Fibroblast of skin of back (primary cell): ENCODE results near the gene VCPKMT.
"Not testable (repeated sequence)": the region's sequence is repeated elsewhere in the genome, so short reads cannot be mapped to it uniquely, and the experiment has no call there.

Experiments used
- DNase-seq: peaks from one replicate; pipeline ENCODE4 v3.0.0-alpha.2; 2013

VCPKMT gene

DNA sequence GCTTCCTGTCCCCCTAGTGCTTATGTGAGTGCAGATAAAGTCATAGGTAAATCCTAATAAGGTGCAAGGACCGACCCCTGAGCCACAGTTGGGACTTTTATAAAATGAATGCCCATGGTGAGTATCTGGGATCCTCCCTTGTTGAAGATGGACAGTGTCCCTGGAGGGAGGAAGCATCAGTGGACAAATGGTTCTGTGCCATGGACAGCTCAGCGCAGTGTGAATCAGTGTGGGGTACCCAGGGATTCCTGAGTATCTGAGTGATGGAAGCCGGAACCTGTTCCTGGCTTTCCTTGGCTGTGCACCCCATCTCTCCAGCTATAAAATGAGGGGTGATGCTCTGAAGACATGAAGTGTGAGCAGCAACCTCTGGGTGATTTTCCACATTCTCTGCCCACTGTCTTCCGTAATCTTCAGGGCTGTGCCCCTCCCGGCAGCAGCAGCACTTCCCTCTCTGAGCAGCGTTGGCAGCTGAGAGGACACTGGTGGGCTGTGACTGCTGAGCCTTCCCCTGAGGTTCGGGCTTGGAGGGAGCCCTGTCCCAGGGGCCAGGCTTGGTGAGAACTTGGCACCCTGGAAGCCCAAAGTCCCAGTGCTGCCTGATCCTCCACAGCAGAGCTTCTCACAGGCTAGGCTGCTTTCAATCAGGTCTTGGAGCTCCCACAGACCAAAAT lies 25.0 kb downstream of the VCPKMT start:
- no peak for DNase-seq

DNA sequence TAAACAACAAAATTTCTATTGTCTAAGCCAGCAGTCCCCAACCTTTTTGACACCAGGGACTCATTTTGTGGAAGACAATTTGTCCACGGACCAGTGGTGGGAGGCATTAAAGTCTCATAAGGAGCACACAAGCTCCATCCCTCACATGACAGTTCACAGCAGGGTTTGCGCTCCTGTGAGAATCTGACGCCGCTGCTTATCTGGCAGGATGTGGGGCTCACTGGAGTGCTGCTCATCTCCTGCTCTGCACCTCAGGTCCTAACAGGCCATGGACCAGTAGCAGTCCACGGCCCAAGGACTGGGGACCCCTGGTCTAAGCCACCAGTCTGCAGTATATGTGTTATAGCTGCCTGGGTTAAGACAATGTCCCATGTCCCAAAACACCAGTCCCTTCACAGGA lies 27.2 kb downstream of the VCPKMT start:
- no peak for DNase-seq

DNA sequence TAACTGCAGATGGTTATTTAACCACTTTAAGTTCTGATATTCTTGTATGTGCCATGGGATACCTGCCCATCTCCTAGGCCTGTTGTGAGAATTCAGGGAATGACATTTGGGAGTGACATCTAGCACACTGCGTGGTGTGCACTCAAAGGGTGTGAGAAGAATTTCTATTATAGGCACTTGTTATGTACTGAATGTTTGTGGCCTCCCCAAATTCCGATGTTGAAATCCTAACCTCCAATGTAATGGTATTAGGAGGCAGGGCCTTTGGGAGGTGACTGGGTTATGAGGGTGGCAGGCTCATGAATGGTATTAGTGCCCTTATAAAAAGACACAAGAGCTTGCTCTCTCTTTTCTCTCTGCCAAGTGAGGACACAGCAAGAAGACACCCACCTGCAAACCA lies 27.6 kb downstream of the VCPKMT start:
- DNase-seq = no peak

DNA sequence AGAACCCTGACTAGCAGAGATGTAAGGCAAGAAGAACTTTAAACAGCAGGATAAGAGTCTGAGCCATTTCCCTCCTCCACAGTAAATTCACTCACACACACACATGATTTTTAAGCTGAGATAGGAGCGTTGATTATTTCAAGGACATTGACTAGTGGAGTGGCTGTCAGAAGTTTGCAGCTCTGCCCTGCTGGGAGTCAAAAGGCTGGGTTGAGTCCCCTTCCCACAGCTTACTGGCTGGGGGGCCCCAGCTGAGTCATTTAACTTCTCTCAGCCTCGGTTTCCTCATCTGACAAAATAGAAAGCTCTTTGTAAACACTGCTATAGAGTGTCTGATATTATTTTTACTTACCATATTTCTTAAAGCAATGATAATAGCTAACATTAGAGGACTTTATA lies 28.3 kb downstream of the VCPKMT start:
- DNase-seq = no peak

GRCh38 chr14:50087341-50088116 lies 28.8 kb downstream of the VCPKMT start:
- no peak for DNase-seq

DNA sequence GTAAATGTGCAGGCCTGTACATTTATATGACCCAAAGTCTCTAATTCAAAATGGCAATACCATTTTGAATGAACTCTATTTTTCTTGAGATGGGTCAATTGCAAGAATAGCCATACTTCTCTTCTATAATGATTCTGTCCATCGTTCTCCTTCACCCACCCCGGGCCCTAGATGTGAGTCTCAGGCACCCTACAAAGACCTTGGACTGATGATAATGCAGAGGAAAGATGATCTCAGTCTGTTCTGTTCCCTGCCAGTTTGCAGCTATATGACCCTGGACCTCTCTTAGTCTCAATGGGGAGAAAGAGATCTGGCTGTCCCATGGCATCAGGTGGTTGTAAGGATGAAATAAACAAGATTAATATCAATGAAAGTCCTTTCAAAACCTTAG lies 30.1 kb downstream of the VCPKMT start:
- no peak for DNase-seq

- peak; percentile 93 for DNase-seq
Measured at GRCh38 chr14:50085570-50086320, 30.6 kb downstream of the VCPKMT start.

DNA sequence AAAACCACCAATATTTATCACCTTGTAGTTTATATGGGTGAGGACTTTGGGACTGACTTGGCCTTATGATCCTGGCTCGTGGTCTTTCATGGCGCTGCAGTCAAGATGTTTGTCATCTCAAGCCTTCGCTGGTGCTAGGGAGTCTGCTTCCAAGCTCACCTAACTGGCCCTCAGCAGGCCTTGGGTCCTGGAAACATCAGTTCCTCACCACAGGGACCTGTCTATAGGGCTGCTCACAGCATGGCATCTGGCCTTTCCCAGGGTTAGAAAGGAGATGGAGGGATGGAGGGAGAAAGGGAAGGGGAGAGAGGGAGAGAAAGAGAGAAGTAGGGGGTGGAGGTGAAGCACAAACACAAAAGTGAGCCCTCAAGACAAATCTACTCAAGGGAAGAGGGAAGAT lies 31.7 kb downstream of the VCPKMT start:
- DNase-seq = no peak

DNA sequence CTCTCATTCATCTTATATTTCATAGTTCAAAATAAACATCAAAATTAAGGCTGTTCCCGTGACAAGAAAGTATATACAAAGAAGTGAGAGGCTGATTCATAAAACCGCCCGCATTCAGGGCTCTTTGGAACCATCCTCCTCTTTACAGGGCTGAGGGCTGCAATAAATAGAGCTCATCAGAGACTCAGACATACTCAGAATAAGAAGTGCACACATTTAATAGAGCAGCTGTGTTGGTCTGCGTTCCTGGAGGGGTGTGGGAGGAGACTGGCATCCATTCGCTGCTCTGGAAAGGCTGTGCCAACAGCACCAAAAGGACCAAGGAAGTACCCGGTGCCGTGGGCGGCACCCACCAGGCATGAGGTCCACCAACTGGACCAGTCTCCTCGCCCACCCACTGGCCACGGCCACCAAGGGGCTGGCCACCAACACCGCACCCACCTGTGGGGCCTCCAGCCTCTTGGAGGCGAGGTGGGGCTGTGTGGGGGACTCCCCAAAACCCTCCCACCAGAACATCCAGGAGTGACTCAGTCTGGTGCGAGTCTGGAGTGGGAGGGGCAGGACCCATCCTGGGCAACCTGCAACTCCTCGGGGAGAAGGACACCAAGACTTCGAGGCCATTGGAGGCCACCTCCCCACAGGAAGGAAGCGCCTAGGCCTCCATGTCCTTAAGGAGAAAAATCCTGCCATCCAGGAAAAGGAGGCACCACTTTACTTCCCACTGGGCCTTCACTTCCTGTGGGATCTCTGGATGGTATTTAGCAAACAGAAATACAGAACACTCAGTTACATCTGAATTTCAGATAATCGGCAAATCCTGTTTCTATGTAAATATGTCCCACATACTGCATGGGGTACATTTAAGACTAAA lies 32.7 kb downstream of the VCPKMT start:
- DNase-seq = no peak

DNA sequence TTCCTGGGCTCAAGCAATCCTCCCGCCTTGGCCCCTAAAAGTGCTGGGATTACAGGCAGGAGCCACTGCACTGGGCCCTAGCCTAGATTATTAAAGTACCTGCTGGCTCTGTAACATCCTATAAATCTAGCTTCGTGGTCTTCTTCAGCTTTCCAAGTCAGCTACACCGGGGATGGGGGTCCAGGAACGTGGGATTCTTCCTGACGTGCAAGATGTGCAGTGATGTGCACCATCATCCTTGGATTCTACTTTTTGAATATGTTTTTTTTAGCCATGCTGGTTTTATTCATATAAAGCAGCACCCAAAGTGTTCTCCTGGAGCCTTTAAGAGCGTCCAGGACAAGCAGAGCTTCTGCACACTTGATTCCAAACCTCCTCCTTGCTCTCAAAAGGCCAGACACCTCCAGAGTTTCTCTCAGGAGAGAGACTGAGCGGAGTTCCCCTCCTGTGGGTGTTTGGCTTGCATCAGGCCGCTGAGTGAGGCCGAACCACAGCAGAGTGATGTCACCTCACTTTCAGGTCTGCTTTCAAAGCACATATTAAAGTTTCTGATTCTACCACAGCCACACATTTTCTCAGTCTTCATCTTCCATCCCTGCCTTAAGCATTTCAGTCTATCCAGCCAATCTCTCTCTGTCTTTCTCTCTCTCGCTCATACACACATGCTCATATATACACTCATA lies 33.4 kb downstream of the VCPKMT start:
- DNase-seq = no peak

- no peak for DNase-seq
Measured at GRCh38 chr14:50082308-50082742, 34.0 kb downstream of the VCPKMT start.

DNA sequence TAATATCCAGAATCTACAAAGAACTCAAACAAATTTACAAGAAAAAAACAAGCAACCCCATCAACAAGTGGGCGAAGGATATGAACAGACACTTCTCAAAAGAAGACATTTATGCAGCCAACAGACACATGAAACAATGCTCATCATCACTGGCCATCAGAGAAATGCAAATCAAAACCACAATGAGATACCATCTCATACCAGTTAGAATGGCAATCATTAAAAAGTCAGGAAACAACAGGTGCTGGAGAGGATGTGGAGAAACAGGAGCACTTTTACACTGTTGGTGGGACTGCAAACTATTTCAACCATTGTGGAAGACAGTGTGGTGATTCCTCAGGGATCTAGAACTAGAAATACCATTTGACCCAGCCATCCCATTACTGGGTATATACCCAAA lies 37.3 kb downstream of the VCPKMT start:
- DNase-seq = not testable (repeated sequence)

GRCh38 chr14:50073663-50074062 lies 42.7 kb downstream of the VCPKMT start:
- not testable (repeated sequence) for DNase-seq

GRCh38 chr14:50072395-50072794 lies 44.0 kb downstream of the VCPKMT start:
- DNase-seq = no peak

DNA sequence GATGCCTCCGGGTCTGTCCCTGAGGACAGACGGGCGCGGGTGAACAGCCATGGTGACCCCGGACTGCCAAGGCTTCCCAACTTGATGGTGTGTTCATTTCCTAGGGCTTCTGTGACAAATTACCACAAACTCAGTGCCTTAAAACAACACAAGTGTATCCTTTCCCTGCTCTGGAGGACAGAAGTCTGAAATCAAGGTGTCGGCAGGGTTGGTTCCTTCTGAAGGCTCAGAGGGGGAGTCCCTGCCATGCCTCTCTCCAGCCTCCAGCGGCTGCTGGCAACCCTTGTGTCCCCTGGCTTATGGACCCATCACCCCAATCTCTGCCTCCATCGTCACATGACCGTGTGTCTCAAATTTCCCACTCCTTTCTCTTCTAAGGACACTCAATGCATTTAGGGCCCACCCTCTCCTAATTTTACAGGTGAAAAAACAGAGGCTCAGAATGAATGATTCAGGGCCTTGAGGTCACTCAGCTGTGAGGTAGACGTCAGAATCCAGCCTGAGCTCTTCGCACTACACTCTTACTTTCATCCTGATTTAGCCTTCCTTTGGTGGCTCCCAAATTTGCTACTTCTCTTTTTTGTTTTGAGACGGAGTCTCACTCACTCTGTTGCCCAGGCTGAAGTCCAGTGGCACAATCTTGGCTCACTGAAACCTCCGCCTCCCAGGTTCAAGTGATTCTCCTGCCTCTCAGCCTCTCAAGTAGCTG lies 45.4 kb downstream of the VCPKMT start:
- DNase-seq = no peak

DNA sequence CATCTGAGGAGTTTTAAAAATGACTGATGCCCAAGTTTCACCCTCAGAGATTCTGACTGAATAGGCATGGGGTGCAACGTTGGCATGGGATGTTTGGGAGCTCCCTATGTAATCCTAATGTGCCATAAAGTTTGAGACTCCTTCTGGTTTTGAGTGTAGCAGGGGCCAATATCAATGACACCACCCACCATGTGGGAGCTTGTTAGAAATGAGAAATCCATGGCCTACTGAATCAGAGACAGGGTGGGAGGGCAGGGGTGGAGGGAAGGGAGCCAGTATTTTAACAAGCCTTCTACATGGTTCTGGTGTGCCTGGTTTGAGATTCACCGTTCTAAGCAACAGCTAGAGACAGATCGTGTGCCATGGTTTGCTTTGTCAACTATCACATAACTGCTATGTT lies 46.1 kb downstream of the VCPKMT start:
- DNase-seq = no peak

DNA sequence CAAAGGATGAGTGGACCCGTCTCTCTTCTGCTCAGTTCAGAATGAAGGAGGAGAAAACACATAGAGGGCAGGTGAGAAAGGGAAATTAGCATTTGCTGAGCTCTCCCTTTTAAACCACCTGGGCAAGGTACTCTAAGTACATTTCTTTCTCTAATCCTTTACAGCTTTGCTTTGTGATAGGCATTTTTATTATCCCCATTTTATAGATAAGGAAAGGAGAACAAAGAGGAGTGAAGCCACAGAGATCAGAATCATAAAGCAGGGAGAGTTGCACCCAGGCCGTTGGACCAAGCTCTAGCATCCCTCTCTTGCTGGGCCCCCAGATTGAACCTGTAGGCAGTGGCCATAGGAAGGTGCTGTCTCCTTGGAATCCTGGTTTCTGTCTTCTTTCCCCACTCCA lies 47.0 kb downstream of the VCPKMT start:
- DNase-seq = no peak

DNA sequence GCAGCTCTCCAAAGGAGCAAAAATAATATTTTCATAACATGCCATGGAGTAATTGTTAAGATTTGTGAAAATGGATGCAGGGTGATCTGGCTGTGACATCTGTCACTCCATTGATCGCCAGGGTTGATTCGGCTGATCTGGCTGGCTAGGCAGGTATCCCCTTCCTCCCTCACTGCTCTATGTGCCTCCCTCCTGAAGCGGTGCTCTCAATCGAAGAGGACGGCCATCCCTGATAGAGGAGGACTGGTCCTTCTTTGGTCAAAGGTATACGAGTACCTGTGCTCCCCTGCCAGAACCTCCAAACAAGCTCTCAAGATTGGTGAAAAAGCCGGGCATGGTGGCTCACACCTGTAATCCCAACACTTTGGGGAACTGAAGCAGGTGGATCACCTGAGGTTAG lies 47.9 kb downstream of the VCPKMT start:
- DNase-seq = no peak

DNA sequence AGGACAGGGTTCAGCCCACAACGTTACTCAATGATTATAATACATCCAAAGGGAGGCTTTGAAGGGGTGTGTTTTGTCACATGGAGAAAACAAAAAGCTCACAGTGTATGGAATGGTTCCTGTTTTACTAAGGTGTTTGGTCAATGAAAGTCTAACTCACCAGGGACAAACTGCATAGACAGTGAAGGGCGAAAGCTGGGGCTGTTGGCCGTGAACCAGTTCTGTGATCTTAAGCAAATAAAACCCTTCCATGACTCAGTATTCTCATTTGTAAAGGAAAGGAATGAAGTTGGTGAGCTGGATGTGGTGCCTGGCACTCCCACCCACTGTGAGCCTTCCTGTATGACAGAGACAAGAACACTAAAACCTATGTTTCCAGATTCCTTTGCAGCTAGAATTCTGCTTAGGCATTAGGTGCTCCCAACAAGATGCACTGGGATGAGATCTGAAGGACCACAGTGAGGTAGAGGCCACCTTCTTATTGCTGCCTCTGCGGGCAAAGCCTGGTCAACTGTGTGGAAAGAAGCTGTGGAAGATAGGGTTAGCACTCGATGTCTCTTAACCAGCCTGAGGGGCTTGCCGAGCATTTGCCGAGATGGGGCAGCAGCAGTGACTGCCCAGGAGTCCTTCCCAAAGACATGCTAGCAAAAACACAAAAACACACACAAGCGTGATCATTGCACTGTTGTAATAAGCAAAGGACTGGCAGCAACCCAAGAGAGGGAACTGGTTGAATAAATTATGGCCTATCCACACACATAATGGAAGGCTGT lies 48.5 kb downstream of the VCPKMT start:
- peak; percentile 91 for DNase-seq

- no peak for DNase-seq
Measured at GRCh38 chr14:50065583-50065982, 50.8 kb downstream of the VCPKMT start.
